IMR-90 (cell line): Measurements from ENCODE around the gene RASSF3.

Source experiments
- CTCF ChIP-seq: conservative IDR thresholded peaks from 2 replicates; pipeline ENCODE4 v1.5.1; 2012; ENCODE audit warnings: mild to moderate bottlenecking, low read depth, low read length, improper control_type of control experiment
- SMC3 ChIP-seq: fragments of 150-350 bp; IDR thresholded peaks from 2 replicates; pipeline ENCODE4 v1.6.1; 2016; ENCODE audit warnings: low read depth, mild to moderate bottlenecking, antibody characterized with exemption, low read length, moderate library complexity

- TF ChIP-seq CTCF (no peak), SMC3 (no peak)
Measured at GRCh38 chr12:64718649-64719048, 108.4 kb downstream of the RASSF3 start.
